ENCODE data around the gene GPR6. TPM values are rescaled to one million over a fixed set of nuclear protein-coding genes. Genes with fewer than 3 reads are reported as not detected.

GPR6 gene
- total RNA-seq, 6 experiments from 2014 or later: not detected

DNA sequence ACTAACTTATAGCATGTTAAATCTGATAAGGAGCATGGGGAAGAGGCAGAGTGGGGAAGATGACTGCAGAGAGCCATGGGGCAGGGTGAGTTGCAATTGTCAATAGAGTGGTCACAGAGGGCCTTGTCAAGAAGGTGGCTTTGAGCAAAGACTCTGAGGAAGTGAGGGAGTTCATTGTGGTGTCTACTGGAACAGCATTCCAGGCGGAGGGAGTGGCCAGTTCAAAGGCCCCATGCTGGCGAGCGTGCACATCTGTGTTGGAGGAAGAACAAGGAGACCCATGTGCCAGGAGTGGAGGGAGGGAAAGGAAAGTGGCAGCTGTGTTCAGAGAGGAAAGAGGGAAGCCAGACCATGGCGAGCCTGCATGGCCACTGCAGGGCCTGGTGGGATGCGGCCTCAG is 15.8 kb upstream of the GPR6 start:
- Mint-ChIP-seq H3K9me3 (no peaks in the 10 kb centered on the region), H3K4me3 (no peak overlapping the region), H3K36me3 (ENCODE audit: low read depth) (no peaks in the 10 kb centered on the region), H3K27ac (no peak overlapping the region), H3K27me3 (ENCODE audit: insufficient read depth) (peaks cover 6% of the 10 kb centered on the region), H3K4me1 (ENCODE audit: low read depth) (peaks cover 14% of the 10 kb centered on the region)
- TF ChIP-seq, protein P1, sequence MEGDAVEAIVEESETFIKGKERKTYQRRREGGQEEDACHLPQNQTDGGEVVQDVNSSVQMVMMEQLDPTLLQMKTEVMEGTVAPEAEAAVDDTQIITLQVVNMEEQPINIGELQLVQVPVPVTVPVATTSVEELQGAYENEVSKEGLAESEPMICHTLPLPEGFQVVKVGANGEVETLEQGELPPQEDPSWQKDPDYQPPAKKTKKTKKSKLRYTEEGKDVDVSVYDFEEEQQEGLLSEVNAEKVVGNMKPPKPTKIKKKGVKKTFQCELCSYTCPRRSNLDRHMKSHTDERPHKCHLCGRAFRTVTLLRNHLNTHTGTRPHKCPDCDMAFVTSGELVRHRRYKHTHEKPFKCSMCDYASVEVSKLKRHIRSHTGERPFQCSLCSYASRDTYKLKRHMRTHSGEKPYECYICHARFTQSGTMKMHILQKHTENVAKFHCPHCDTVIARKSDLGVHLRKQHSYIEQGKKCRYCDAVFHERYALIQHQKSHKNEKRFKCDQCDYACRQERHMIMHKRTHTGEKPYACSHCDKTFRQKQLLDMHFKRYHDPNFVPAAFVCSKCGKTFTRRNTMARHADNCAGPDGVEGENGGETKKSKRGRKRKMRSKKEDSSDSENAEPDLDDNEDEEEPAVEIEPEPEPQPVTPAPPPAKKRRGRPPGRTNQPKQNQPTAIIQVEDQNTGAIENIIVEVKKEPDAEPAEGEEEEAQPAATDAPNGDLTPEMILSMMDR (IDR thresholded peaks at IDR 0.05): no peak
- DNase-seq: no peak

- H3K27me3 Mint-ChIP-seq (ENCODE audit: insufficient read depth): peaks cover 7% of the 10 kb centered on the region
- H3K36me3 Mint-ChIP-seq (ENCODE audit: low read depth): no peaks in the 10 kb centered on the region
- TF ChIP-seq, protein P1 (IDR thresholded peaks at IDR 0.05): no peak
- peaks cover 14% of the 10 kb centered on the region for H3K4me1 Mint-ChIP-seq (ENCODE audit: low read depth)
- no peak for DNase-seq
- no peak overlapping the region for H3K4me3 Mint-ChIP-seq
- H3K9me3 Mint-ChIP-seq: no peaks in the 10 kb centered on the region
- no peak overlapping the region for H3K27ac Mint-ChIP-seq
Measured at GRCh38 chr6:109963598-109964170, 14.4 kb upstream of the GPR6 start.

DNA sequence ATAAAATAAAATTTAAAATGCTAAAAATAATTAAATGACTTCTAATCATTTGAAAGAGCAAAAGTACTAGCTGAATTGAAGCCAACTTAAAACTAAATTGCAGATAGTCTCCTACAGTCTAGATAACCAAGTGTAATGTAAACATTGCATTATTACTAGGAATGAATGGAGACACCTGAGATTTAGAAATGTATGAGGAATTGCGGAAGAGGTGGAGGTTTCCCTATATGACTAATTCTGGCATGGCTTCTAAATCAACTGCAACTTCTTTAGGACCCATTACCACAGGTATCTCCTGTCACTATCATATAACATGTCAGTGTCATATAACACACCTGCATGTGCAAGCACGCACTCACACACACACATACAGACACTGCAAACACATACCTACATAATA is 13.2 kb upstream of the GPR6 start:
- H3K27me3 Mint-ChIP-seq (ENCODE audit: insufficient read depth): peaks cover 7% of the 10 kb centered on the region
- TF ChIP-seq, protein P1 (IDR thresholded peaks at IDR 0.05): no peak
- H3K36me3 Mint-ChIP-seq (ENCODE audit: low read depth): no peaks in the 10 kb centered on the region
- no peak overlapping the region for H3K27ac Mint-ChIP-seq
- no peak overlapping the region for H3K4me3 Mint-ChIP-seq
- DNase-seq: no peak
- no peaks in the 10 kb centered on the region for H3K9me3 Mint-ChIP-seq
- peaks cover 14% of the 10 kb centered on the region for H3K4me1 Mint-ChIP-seq (ENCODE audit: low read depth)

- TF ChIP-seq, protein P1 (IDR thresholded peaks at IDR 0.05): no peak
- Mint-ChIP-seq H3K4me3 (no peak overlapping the region), H3K27ac (no peak overlapping the region), H3K36me3 (ENCODE audit: low read depth) (no peaks in the 10 kb centered on the region), H3K4me1 (ENCODE audit: low read depth) (peaks cover 12% of the 10 kb centered on the region), H3K9me3 (no peaks in the 10 kb centered on the region), H3K27me3 (ENCODE audit: insufficient read depth) (peaks cover 9% of the 10 kb centered on the region)
- no peak for DNase-seq
Measured at GRCh38 chr6:109966299-109966698, 11.8 kb upstream of the GPR6 start.

DNA sequence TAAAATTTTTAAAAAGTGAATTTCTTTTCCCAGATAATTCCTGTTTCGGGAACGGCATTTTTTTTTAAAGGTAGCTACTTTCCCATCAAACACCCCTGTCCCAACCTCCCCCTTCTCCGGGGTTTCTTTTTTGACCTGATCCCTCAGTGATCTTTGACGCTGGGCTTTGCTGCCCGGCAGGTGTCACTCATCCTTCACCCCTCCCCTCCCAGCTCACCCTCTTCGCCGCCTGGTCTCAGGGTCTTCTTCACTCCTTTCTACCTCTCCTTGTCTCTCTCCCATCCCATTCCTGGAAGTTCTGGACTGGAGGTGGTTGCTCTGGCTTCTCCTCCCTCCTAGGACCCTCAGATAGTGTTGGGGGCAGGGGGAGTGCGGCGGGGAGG is 329 bp upstream of the GPR6 start:
- no peak for DNase-seq
- H3K9me3 Mint-ChIP-seq: peaks cover 5% of the 10 kb centered on the region
- H3K4me3 Mint-ChIP-seq: no peak overlapping the region
- TF ChIP-seq, protein P1 (IDR thresholded peaks at IDR 0.05): no peak
- H3K36me3 Mint-ChIP-seq (ENCODE audit: low read depth): no peaks in the 10 kb centered on the region
- no peak overlapping the region for H3K27ac Mint-ChIP-seq
- H3K4me1 Mint-ChIP-seq (ENCODE audit: low read depth): no peaks in the 10 kb centered on the region
- peaks cover 6% of the 10 kb centered on the region for H3K27me3 Mint-ChIP-seq (ENCODE audit: insufficient read depth)

Data from HFFc6 (cell line).